NCI-H1417 treated with DMSO at 0.1 percent for 48 hours (cell line): ENCODE measurements around the gene MRC2.

Experiments
- DNase-seq: peaks from one replicate; lab custom pipeline; 2025; lab: John Stamatoyannopoulos, UW

The MRC2 gene

GRCh38 chr17:62720126-62720850 lies 92.8 kb downstream of the MRC2 start:
- DNase-seq, result no peak

- DNase-seq, result no peak
These were observed 95.2 kb downstream of the MRC2 start for GRCh38 chr17:62722625-62723024.

DNA sequence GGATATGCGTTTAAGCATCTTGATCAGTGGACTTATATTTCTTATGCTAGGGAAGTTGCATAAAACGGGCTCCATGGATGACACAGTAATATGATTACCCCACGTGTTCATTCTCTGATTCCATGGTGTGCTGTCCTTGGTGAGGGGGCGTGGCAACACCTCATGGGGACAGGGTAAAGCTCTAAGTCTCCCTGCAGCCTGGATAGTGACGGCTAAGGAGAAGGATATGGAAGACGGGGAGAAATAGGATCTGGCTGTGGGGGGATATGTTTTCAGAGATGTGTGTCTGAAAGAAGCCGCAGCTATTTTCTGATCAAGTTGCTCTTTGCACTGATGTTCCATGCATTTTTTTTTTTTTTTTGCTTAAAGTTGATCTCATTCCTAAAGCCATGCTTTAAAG lies 96.4 kb downstream of the MRC2 start:
- no peak for DNase-seq

DNA sequence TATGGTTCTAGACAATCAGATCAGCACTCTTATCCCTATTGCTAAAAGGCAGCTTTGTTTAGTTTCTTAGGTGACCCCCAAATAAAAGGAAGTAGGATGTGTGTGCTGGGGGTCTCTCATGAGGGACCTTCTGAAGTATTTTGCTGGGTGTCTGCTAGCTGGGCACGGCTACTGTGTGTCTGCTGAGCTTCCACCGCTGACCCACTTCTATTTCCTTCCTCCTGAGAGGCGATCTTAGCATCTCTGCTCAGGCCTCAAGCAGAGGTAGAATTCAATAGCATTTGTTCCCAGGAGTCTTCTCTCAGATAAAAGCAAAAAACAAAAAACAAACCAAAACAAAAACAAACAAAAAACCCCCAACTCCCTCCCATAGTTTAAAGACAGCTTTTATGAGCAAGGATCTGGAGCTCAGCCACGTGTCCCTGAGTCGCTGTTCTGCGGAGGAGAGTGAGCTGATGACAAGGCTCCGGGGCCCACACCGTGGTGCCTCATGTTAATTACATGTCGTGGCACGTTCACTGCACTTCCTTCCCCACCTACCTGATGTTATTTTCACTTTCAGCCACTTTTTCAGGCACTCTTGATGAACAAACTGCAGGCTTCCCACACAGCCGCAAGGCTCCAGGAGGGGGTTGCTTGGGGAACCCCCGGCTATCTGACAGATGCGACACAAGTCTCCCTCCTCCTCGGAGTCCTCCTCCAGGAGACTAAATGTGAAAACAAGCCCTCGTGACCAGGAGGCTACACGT lies 97.1 kb downstream of the MRC2 start:
- DNase-seq, result no peak

GRCh38 chr17:62725791-62726249 lies 98.3 kb downstream of the MRC2 start:
- no peak for DNase-seq

DNA sequence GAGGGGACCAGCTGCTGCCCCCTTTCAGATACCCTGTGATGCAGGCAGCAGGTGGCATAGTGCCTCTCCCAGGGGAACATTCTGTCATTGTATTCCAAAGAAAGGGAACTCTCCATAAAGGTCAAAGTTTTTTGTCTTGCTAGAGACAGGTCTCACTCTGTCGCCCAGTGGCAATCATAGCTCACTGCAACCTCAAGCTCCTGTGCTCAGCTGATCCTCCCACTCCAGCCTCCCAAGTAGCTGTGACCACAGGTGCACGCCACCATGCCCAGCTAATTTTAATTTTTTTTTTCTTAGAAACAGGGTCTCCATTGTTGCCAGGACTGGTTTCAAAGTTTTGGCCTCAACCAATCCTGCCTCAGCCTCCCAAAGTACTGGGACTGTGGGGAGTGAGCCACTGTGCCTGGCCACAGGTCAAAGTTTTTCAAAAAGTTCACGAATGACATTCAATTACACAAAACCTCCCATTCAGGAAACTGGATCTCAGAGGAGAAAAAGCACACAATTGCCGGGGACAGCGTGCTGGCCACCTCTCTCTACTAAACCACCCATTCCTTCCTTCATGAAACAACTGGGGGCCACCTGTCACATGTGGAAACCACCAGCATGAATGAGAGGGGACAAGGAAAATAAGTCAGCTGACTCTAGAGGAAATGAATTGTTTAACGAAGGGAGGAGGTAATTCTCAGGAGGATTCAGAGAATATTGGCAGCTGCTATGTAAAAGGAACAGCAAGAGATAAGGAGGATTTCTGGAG lies 100.6 kb downstream of the MRC2 start:
- no peak for DNase-seq

GRCh38 chr17:62732125-62732524 lies 104.7 kb downstream of the MRC2 start:
- no peak for DNase-seq

DNA sequence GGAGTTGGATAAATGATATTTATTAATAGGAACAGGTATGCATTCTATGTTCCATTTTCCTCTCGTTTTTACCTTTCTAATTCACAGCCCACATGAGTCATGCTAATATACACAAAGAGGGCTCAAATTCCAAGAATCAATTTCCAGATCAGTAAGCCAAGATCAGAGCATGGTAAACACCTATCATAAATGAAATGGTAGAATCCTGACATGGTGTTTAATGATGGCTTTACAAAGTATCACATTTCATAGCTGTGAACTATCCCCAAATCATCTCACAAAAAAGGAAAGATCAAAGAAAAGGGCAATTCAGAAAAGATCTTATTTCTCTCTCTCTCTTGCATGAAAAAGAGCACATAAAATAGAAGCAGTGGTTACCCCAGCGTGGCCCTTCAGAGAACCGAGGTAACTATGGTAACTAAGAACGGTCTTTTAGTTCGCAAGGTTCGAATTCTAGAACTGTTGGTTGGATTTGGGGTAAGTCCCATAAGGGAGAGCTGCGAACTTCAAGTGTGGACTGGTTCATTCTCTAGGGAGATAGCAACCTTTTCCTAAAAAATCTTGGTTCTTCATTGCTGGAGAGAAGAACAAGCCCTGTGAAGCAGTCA lies 107.7 kb downstream of the MRC2 start:
- DNase-seq, result no peak

DNA sequence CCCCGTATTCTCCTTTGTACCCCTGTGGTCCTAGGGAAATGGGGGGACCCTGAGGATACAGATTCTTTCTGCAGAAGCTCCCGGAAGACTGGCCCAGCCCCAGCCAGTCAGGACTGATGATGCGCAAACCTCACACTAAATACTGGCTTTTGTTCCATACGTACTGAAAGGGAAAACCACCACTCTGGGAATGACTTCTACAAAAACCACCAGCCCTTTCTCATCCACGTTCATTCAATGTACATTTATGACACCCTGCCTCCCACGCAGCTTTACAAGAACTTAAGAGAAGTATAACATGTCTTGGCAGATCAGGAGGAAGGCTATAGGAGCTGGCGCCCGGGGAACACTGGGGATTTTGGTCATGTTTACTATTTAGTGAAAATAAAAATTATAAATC lies 110.0 kb downstream of the MRC2 start:
- DNase-seq, result no peak

- no peak for DNase-seq
These were observed 110.8 kb downstream of the MRC2 start for GRCh38 chr17:62738281-62738680.

- no peak for DNase-seq
These were observed 112.3 kb downstream of the MRC2 start for GRCh38 chr17:62739645-62740388.

DNA sequence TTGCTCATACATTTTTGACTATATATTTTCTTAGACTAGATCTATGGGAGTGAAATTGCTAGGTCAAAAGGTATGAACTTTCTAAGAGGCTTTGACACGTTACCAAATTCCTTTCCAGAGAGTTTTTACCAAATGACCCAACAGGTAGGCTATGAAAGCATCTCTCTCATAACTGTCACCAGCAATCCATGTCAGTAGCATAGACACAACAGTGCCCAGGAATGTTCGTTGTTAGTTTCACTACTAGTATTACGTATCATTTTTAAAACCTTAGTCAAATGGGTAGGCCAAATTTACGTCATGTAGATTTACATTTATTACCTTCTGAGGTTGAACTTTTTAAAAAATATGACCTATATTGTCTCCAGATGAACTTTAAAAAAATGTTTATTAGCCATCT lies 113.8 kb downstream of the MRC2 start:
- no peak for DNase-seq
